Retinal pigment epithelial cell (primary cell): ENCODE data around the gene MYBPC2.
A peak's percentile ranks its signal among the peaks of the same experiment; 100 is the strongest.

Experiments used
- DNase-seq: peaks from one replicate; pipeline ENCODE4 v3.0.0-alpha.2; 2010; ENCODE audit warnings: low read depth
- H3K4me3 ChIP-seq: 2 replicates; pipeline ENCODE4 v1.5.1; 2011; ENCODE audit warnings: mild to moderate bottlenecking, low read length, control low read depth, moderate library complexity
- TF ChIP-seq, protein P1 (sequence below): conservative IDR thresholded peaks from 2 replicates; pipeline ENCODE4 v1.5.1; 2011; ENCODE audit warnings: low read depth, low read length, control low read depth, inconsistent platforms

MYBPC2 gene

DNA sequence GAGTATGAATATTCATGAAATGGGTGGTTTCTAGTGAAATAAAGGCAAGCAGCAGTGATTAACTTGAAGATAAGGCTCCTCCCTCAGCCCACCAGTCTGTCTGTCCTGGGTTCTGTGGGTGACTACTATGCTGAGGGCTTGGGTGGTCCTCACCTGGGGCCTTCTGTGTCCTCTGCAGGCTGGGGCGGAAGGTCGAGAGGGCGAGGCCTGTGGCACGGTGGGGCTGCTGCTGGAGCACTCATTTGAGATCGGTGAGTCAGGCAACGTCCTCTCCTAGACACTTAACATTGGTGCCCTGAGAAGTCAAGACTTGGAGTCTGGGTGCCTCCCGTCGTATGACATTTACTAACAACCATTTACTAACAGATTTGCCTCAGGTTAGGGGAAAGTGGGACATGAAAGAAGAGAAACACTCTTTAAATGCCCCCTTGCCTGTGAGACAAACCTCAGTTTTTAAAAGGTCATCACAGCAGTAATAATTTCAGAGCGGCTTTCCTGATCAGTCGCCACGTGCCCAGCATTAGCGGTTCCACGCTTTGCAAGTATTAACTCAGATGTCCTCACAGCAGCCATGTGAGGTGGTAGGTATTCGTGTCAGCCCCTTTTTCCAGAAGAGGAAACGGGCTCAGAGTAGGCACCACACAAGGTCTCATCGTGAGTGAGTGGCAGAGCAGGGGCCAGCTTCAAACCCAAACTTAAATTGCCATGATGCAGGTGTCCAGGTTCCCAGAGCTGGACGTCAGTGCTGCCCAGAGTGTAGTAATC lies 45.2 kb downstream of the MYBPC2 start:
- DNase-seq = no peak
- TF ChIP-seq, protein P1, sequence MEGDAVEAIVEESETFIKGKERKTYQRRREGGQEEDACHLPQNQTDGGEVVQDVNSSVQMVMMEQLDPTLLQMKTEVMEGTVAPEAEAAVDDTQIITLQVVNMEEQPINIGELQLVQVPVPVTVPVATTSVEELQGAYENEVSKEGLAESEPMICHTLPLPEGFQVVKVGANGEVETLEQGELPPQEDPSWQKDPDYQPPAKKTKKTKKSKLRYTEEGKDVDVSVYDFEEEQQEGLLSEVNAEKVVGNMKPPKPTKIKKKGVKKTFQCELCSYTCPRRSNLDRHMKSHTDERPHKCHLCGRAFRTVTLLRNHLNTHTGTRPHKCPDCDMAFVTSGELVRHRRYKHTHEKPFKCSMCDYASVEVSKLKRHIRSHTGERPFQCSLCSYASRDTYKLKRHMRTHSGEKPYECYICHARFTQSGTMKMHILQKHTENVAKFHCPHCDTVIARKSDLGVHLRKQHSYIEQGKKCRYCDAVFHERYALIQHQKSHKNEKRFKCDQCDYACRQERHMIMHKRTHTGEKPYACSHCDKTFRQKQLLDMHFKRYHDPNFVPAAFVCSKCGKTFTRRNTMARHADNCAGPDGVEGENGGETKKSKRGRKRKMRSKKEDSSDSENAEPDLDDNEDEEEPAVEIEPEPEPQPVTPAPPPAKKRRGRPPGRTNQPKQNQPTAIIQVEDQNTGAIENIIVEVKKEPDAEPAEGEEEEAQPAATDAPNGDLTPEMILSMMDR = no peak
- H3K4me3 ChIP-seq = no peak overlapping the region

DNA sequence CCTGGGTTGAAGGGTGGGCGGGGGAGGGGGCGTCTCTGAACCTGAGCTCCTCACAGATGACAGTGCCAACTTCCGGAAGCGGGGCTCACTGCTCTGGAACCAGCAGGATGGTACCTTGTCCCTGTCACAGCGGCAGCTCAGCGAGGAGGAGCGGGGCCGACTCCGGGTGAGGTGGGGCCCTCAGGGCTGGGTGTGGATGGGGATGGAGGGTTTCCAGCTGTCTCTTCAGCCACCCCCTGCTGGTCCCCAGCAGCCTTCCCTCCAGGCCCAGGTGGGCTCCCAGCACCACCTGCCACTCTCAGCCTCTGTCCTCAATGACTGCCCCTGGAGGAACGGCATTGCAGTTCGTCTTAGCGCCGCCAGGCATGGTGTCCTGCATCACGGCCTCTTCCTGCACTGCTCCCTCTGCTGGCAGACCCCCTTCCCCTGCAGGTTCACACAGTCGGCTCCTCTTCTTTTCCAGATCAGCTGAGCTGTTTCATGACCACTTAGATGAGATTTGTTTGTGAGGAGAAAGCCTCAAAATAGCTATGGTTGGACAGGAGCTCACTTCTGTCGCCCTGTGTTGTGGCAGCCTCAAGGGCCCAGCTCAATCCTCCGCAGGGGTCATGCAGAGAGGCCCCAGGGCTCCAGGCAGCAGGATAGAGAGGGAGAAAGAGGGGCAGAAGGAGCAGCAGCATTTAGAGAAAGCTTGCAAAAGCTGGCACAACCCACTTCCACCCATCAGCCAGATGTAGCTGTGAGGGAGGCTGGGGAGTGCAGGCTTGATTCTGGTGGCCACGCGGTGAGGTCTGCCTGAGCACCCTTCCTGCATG lies 46.4 kb downstream of the MYBPC2 start:
- TF ChIP-seq, protein P1 = peak; percentile 60
- no peak for DNase-seq

DNA sequence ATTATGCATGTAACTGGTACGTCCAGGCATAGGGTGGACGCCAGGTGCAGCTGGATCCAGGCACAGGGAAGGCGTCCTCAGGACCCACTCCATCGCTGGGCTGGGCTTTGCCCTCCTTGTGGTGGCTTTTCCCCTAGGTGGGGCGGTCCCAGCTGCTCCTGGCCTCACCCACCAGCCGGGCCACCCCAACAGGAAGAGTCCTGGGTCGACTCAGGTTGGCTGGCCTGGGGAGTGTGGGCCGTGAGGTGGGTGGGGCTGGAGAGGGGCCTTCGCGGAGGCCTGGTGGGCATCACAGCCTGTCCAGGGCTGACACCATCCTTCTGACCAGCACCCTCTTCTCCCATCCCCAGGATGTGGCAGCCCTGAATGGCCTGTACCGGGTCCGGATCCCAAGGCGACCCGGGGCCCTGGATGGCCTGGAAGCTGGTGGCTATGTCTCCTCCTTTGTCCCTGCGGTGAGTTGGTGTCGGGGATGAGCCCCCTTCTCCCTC lies 47.1 kb downstream of the MYBPC2 start:
- DNase-seq = no peak
- H3K4me3 ChIP-seq = no peak overlapping the region
- TF ChIP-seq, protein P1 = no peak

More for the DNA sequence above, 46.4 kb downstream of the MYBPC2 start:
- no peak overlapping the region for H3K4me3 ChIP-seq

DNA sequence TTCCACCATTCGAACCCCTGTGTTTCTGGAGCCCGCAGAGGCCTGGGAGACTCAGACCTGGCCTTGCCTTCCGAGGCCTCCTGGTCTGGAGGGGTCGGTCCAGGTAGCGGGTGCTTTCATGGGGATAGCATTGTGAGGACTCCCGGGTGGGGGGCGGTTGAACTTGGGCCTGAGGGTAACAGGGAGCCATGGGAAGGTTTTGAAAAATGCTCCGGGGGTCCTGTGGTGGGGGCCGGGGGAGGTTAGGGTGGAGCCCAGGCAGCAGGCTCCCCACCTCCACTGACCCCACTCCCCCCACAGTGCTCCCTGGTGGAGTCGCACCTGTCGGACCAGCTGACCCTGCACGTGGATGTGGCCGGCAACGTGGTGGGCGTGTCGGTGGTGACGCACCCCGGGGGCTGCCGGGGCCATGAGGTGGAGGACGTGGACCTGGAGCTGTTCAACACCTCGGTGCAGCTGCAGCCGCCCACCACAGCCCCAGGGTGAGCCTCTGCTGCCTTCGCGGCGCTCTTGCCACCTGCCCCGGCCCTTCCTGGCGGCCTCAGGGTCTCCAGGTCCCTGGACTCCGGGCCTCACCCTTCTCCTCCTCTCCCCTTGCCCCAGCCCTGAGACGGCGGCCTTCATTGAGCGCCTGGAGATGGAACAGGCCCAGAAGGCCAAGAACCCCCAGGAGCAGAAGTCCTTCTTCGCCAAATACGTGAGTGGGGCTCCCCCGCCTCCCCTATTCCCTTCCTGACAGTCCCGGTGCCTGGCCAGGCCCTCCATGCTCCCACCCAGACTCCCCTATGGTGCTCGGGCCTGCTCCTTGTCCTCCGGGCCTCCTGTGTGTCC lies 47.8 kb downstream of the MYBPC2 start:
- no peak overlapping the region for H3K4me3 ChIP-seq
- TF ChIP-seq, protein P1 = no peak
- DNase-seq = no peak

DNA sequence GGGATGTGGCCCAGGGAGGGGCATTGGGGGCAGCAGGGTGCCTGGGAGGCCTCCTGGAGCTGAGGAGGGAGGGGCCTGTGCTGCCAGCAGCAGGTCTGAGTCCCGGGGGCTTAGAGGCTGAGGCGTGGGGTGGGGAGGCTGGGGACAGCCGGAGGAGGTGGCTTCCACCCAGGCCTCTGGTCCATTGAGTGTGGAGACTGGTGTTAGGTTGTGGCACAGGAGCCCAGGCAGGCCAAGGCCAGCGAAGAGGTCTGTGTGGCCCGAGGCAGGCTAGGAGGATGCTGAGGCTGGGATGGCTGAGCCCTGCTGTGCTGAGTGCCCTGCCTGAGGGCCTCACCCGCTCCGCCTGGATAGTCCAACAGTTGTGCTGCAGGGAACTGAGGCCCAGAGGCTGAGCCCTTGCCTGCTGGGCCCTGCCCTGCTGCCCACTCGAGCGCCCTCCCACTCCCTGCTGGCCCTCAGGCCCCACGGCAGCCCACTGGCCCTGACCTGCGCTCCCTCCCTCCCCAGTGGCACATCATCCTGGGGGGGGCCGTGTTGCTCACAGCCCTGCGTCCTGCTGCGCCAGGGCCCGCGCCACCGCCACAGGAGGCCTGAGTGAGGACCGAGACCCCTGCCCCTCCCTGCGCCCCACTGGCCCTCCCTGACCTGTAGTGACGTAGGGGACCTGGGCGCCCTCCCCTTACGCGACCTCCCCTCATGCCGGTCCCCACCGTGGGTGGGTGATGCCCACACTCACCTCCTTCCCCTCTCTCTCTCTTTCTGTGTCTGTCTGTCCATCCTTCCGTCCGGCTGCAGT lies 48.9 kb downstream of the MYBPC2 start:
- H3K4me3 ChIP-seq = no peak overlapping the region
- DNase-seq = no peak
- TF ChIP-seq, protein P1 = no peak

DNA sequence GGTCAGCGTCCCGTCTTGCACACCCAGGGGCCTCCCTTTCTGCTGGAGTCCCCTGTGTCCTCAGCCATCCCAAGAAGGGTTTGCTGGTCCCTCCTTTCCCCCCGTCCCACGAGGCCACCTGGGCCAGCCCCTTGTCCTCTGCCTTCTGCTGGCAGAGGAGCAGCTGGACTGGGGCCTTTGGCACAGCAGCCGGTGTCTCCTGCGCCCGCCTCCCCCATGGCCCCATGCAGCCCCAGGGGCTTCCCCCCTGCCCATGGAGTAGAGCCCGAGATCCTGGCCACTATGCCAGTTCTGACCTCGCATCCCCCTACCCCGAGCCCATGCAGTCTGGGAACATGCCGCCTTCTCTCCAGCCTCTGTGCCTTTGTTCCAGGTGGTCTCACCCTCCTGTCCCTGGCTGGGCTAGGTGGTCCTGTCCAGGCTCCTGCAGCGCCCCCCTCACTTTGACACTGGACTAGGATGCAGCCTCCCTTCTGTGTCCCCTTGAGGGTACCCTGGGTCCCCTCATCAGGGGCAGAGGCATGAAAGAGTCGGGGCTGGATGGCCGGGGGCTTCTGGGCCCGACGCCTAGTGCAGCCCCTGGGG lies 49.7 kb downstream of the MYBPC2 start:
- H3K4me3 ChIP-seq = no peak overlapping the region
- DNase-seq = no peak
- TF ChIP-seq, protein P1 = no peak
